Liver (tissue), 9 donors: ENCODE results near the gene ZDHHC22. TPM values are rescaled to one million over a fixed set of nuclear protein-coding genes. Genes with fewer than 3 reads are reported as not detected.

Experiments used
- DNase-seq: peaks from one replicate; pipeline ENCODE4 v3.0.0-alpha.2; 2017; ENCODE audit warnings: low spot score
- H3K27ac ChIP-seq, 2 donors: one replicate each; pipeline ENCODE4 v1.7.0; 2013; ENCODE audit warnings: inconsistent platforms in 2 of 2, low read length in 2 of 2, control low read depth in 1 of 2, low read depth in 1 of 2, mild to moderate bottlenecking in 1 of 2
- H3K27me3 ChIP-seq, 4 donors: one replicate each; pipeline versions ENCODE4 v1.6.1 to v1.7.0; 2013; ENCODE audit warnings: low read length in 3 of 4, inconsistent platforms in 1 of 4, mild to moderate bottlenecking in 1 of 4, moderate library complexity in 1 of 4; ENCODE audit not compliant: control insufficient read depth in 4 of 4, insufficient read depth in 4 of 4
- H3K36me3 ChIP-seq, 4 donors: one replicate each; pipeline versions ENCODE4 v1.6.1 to v1.7.0; 2013; ENCODE audit warnings: low read length in 3 of 4, mild to moderate bottlenecking in 3 of 4, low read depth in 1 of 4, moderate library complexity in 1 of 4; ENCODE audit not compliant: control insufficient read depth in 4 of 4, insufficient read depth in 3 of 4
- H3K4me1 ChIP-seq, 4 donors: one replicate each; pipeline versions ENCODE4 v1.6.1 to v1.7.0; 2013; ENCODE audit warnings: low read length in 3 of 4, mild to moderate bottlenecking in 3 of 4, moderate library complexity in 1 of 4; ENCODE audit not compliant: control insufficient read depth in 4 of 4, insufficient read depth in 4 of 4
- H3K4me3 ChIP-seq, 3 donors: one replicate each; pipeline versions ENCODE4 v1.6.1 to v1.7.0; 2013; ENCODE audit warnings: low read length in 3 of 3, control low read depth in 1 of 3, low read depth in 1 of 3, mild to moderate bottlenecking in 1 of 3
- H3K9ac ChIP-seq, 2 donors: one replicate each; pipeline ENCODE4 v1.7.0; 2013; ENCODE audit warnings: low read length in 2 of 2, mild to moderate bottlenecking in 2 of 2, moderate library complexity in 2 of 2, control low read depth in 1 of 2, low read depth in 1 of 2
- H3K9me3 ChIP-seq, 4 donors: one replicate each; pipeline versions ENCODE4 v1.6.1 to v1.7.0; 2013; ENCODE audit warnings: low read length in 3 of 4; ENCODE audit not compliant: control insufficient read depth in 4 of 4
- FOXA1 ChIP-seq: IDR thresholded peaks from 2 replicates; pipeline ENCODE4 v1.6.1; 2016; ENCODE audit warnings: antibody characterized with exemption
- FOXA2 ChIP-seq: IDR thresholded peaks from 2 replicates; pipeline ENCODE4 v1.6.1; 2016; ENCODE audit warnings: antibody characterized with exemption
- GABPA ChIP-seq, 2 donors: IDR thresholded peaks in 1 of 2; conservative IDR thresholded peaks in 1 of 2; 2 replicates each; pipeline ENCODE4 v1.6.1; 2016; ENCODE audit warnings: antibody characterized with exemption in 2 of 2, mild to moderate bottlenecking in 1 of 2, moderate library complexity in 1 of 2
- HNF4A ChIP-seq, 2 donors: conservative IDR thresholded peaks; 2 replicates each; pipeline ENCODE4 v1.6.1; 2016; ENCODE audit warnings: antibody characterized with exemption in 2 of 2, mild to moderate bottlenecking in 2 of 2
- HNF4G ChIP-seq: IDR thresholded peaks from 2 replicates; pipeline ENCODE4 v1.6.1; 2016; ENCODE audit warnings: antibody characterized with exemption
- JUND ChIP-seq, 2 donors: IDR thresholded peaks; 2 replicates each; pipeline ENCODE4 v1.6.1; 2016; ENCODE audit warnings: antibody characterized with exemption in 2 of 2
- NR2F2 ChIP-seq: IDR thresholded peaks from 2 replicates; pipeline ENCODE4 v1.6.1; 2016; ENCODE audit warnings: antibody characterized with exemption
- RAD21 ChIP-seq, 2 donors: IDR thresholded peaks; 2 replicates each; pipeline ENCODE4 v1.6.1; 2016; ENCODE audit warnings: antibody characterized with exemption in 2 of 2, mild to moderate bottlenecking in 2 of 2
- TAF1 ChIP-seq: conservative IDR thresholded peaks from 2 replicates; pipeline ENCODE4 v1.6.1; 2016; ENCODE audit warnings: antibody characterized with exemption, mild to moderate bottlenecking
- WGBS: extraction: QIAGEN DNeasy Blood & Tissue Kit; methylation state at CpG from one replicate; pipeline ENCODE4 v1.1.7; 2013; 5-methylcytosine and 5-hydroxymethylcytosine counted together
- polyA plus RNA-seq, 2 donors: library from polyadenylated mRNA; stranded (reverse) in 1 of 2; unstranded in 1 of 2; fragments of 200-250 nt in 1 of 2; fragments of >200 nt in 1 of 2; fragmentation: Nextera tagmentation in 1 of 2; extraction: Ambion mirVana in 1 of 2; gene quantifications; one replicate each; pipeline versions ENCODE4 v1.2.1 to v1.2.3, GENCODE V29; 2013 to 2015
- total RNA-seq, 2 donors: library from RNA; depleted of rRNA; stranded (reverse); fragments of >200 nt; gene quantifications; one replicate each; pipeline ENCODE4 v1.2.3, GENCODE V29; 2014
- TF ChIP-seq, protein P1 (sequence below): IDR thresholded peaks from 2 replicates; pipeline ENCODE4 v1.6.1; 2016; ENCODE audit warnings: antibody characterized with exemption, mild to moderate bottlenecking
- TF ChIP-seq, protein P2 (sequence below): IDR thresholded peaks from 2 replicates; pipeline ENCODE4 v1.6.1; 2016; ENCODE audit warnings: antibody characterized with exemption
- TF ChIP-seq, protein P3 (sequence below): fragments of 150-350 bp; IDR thresholded peaks from 2 replicates; pipeline ENCODE4 v1.5.1; 2017; ENCODE audit warnings: improper control_type of control experiment, low read depth, low read length; ENCODE audit not compliant: missing input control
- TF ChIP-seq, protein P4 (sequence below): IDR thresholded peaks from 2 replicates; pipeline ENCODE4 v1.6.1; 2016; ENCODE audit warnings: antibody characterized with exemption
- donor health status: healthy.
- donor health status: healthy.
- donor health status: healthy.
- donor health status: healthy.
- donor health status: healthy.

Gene ZDHHC22
- total and polyA plus RNA-seq, 4 donors, result not detected

DNA sequence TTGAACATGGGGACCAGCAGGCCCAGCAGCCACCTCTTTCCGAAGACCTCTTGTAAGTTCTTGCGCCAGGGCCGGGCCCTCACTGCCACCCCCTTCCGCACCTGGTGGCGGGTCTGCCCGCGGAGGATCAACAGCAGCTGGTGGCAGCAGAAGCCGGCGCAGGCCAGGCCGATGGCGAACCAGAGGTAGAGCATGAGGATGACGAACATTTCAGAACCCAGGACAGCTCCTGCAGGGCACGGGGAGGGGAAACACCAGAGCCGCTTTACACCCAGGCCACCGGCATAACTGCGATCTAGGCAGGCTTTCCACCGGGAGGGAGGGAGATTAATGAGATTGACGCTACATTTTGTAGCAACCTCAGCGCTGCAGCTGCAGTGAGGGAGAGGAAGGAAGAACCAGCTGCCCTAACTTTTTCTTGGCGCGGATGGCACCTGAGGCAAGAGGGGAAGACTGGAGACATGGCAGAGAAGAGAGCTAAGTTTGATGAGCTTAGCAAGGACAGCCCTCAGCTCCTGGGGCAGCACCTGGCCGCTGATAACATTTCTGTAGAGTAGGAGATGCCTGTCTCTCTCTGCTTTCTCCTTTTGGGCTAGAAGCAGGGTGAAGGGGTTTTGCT is 7.8 kb downstream of the ZDHHC22 start:
- Histone ChIP-seq H3K4me3 (no peak overlapping the region), H3K4me1 (no peaks in the 10 kb centered on the region), H3K27ac (no peak overlapping the region), H3K36me3 (no peaks in the 10 kb centered on the region), H3K9me3 (no peaks in the 10 kb centered on the region), H3K9ac (no peak overlapping the region), H3K27me3 (peaks cover 0 to 10% (median 4%) of the 10 kb centered on the region in 4 donors)
- peak; percentile 64 for DNase-seq
- WGBS, result 14% methylated on average over 22 of the region's 22 CpGs
- TF ChIP-seq, protein P1, sequence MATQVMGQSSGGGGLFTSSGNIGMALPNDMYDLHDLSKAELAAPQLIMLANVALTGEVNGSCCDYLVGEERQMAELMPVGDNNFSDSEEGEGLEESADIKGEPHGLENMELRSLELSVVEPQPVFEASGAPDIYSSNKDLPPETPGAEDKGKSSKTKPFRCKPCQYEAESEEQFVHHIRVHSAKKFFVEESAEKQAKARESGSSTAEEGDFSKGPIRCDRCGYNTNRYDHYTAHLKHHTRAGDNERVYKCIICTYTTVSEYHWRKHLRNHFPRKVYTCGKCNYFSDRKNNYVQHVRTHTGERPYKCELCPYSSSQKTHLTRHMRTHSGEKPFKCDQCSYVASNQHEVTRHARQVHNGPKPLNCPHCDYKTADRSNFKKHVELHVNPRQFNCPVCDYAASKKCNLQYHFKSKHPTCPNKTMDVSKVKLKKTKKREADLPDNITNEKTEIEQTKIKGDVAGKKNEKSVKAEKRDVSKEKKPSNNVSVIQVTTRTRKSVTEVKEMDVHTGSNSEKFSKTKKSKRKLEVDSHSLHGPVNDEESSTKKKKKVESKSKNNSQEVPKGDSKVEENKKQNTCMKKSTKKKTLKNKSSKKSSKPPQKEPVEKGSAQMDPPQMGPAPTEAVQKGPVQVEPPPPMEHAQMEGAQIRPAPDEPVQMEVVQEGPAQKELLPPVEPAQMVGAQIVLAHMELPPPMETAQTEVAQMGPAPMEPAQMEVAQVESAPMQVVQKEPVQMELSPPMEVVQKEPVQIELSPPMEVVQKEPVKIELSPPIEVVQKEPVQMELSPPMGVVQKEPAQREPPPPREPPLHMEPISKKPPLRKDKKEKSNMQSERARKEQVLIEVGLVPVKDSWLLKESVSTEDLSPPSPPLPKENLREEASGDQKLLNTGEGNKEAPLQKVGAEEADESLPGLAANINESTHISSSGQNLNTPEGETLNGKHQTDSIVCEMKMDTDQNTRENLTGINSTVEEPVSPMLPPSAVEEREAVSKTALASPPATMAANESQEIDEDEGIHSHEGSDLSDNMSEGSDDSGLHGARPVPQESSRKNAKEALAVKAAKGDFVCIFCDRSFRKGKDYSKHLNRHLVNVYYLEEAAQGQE, result peak; percentile 99
- TF ChIP-seq FOXA2, result no peak

DNA sequence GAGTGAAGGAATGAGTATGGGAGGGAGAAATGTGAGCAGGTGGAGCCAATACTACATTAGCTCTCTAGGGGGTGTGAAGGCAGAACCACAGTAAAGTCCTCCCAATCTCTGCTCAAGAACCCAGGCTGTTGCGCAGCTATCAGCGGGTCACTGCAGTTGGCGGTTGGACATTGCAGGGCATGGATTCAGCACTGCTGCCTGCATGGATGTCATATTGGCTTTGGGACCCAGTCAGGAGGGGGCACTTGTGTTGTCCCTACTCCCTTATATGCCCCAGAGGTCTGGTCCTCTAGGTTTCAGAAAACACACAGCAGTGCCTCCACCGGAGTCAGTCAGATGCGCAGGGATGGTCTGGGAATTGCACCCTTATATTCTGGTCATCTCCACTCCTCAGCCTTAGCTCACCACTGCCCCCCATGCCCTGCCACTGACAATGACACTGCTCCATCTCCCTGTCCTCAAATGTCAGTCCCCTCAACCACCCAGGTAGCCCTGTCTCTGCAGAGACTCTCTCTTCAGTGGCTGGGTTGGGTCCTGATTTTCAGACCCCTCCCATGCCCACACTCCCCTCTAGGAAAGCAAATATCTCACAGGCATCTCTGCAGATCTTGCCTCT is 9.6 kb downstream of the ZDHHC22 start:
- Histone ChIP-seq H3K36me3 (no peaks in the 10 kb centered on the region), H3K27ac (no peak overlapping the region), H3K4me1 (no peaks in the 10 kb centered on the region), H3K9me3 (no peaks in the 10 kb centered on the region), H3K9ac (no peak overlapping the region), H3K4me3 (no peak overlapping the region), H3K27me3 (peaks cover 0 to 5% (median 3%) of the 10 kb centered on the region in 4 donors)
- no peak for DNase-seq
- TF ChIP-seq FOXA1 (no peak), HNF4A (conservative IDR thresholded peaks at IDR 0.05) (no peak), RAD21 (IDR thresholded peaks at IDR 0.05) (no peak), TAF1 (no peak), NR2F2 (no peak), JUND (IDR thresholded peaks at IDR 0.05) (no peak), GABPA (IDR thresholded peaks at IDR 0.05 in 1 of 2, conservative IDR thresholded peaks at IDR 0.05 in 1 of 2) (no peak), HNF4G (no peak), FOXA2 (no peak)
- TF ChIP-seq, protein P2, sequence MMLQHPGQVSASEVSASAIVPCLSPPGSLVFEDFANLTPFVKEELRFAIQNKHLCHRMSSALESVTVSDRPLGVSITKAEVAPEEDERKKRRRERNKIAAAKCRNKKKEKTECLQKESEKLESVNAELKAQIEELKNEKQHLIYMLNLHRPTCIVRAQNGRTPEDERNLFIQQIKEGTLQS, result no peak
- TF ChIP-seq, protein P3, sequence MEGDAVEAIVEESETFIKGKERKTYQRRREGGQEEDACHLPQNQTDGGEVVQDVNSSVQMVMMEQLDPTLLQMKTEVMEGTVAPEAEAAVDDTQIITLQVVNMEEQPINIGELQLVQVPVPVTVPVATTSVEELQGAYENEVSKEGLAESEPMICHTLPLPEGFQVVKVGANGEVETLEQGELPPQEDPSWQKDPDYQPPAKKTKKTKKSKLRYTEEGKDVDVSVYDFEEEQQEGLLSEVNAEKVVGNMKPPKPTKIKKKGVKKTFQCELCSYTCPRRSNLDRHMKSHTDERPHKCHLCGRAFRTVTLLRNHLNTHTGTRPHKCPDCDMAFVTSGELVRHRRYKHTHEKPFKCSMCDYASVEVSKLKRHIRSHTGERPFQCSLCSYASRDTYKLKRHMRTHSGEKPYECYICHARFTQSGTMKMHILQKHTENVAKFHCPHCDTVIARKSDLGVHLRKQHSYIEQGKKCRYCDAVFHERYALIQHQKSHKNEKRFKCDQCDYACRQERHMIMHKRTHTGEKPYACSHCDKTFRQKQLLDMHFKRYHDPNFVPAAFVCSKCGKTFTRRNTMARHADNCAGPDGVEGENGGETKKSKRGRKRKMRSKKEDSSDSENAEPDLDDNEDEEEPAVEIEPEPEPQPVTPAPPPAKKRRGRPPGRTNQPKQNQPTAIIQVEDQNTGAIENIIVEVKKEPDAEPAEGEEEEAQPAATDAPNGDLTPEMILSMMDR, result no peak
- TF ChIP-seq, protein P4, sequence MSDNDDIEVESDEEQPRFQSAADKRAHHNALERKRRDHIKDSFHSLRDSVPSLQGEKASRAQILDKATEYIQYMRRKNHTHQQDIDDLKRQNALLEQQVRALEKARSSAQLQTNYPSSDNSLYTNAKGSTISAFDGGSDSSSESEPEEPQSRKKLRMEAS, result no peak
- 90% methylated on average over 5 of the region's 5 CpGs for WGBS
